ENCODE data around the gene NOTCH4. TPM values are rescaled to one million over a fixed set of nuclear protein-coding genes. Genes with fewer than 3 reads are reported as not detected.
"Not testable (repeated sequence)": the region's sequence is repeated elsewhere in the genome, so short reads cannot be mapped to it uniquely, and the experiment has no call there.

Gene NOTCH4
- polyA plus RNA-seq, 1 donor: 8.1 TPM

DNA sequence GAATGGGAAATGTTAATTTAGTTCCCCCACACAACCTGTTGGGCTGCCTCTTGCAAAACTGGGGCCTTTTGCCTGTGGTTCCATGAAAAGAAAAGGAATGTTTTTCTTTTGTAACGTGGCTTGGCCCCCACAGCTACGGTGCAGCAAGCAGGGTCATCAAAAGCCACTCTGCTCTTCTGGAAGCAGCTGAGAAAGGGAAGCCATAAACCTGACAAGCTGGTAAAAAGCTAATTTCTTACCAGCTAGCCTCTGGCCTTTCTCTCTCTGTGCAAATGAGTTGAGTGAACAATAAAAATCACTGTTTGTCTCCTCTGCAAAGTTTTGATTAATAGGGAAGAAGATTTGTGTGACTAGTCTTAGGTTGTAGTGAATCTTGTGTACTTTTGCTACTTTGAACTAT, 23.5 kb upstream of the NOTCH4 start:
- H3K4me3 ChIP-seq (ENCODE audit: low read length): no peak overlapping the region
- no peaks in the 10 kb centered on the region for H3K36me3 ChIP-seq (ENCODE audit: control insufficient read depth, insufficient read depth, low read length)
- H3K27ac ChIP-seq (ENCODE audit: low read length): no peak overlapping the region
- H3K9me3 ChIP-seq (ENCODE audit: control insufficient read depth, low read depth, low read length): peaks cover 3% of the 10 kb centered on the region
- H3K27me3 ChIP-seq (ENCODE audit: control insufficient read depth, insufficient read depth, low read length): peaks cover 2% of the 10 kb centered on the region
- no CpG with 5 or more reads among the region's 2 CpGs for WGBS (ENCODE audit: insufficient coverage, low lambda C conversion rate)
- DNase-seq: no peak
- peaks cover 4% of the 10 kb centered on the region for H3K4me1 ChIP-seq (ENCODE audit: control insufficient read depth, insufficient read depth, low read length)

DNA sequence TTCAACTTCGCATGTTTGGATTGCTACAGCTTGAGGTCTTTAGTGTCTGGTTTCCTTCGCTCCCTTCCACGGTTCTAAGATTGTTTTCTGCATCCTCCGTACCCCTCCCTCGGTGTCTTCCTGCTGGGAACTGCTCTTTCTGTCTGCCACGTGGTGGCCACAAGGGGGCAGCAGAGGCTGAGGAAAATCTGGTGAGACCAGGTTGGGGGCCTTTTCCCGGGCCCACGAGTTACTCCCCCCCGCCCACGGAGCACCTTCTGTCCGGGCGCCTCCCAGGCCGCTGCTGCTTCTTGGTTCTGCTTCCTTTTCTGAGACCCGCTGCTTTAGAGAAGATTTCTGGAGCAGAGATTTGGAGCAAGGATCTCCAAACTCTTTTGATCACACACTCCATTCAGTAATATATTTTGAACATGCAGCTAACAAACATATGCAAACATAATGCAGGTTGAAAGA, 21.1 kb upstream of the NOTCH4 start:
- Histone ChIP-seq H3K4me3 (ENCODE audit: low read length) (no peak overlapping the region), H3K4me1 (ENCODE audit: control insufficient read depth, insufficient read depth, low read length) (peaks cover 4% of the 10 kb centered on the region), H3K36me3 (ENCODE audit: control insufficient read depth, insufficient read depth, low read length) (no peaks in the 10 kb centered on the region), H3K9me3 (ENCODE audit: control insufficient read depth, low read depth, low read length) (peaks cover 3% of the 10 kb centered on the region), H3K27me3 (ENCODE audit: control insufficient read depth, insufficient read depth, low read length) (no peaks in the 10 kb centered on the region), H3K27ac (ENCODE audit: low read length) (no peak overlapping the region)
- peak; percentile 63 to 65 for DNase-seq
- WGBS (ENCODE audit: insufficient coverage, low lambda C conversion rate): no CpG with 5 or more reads among the region's 14 CpGs

DNA sequence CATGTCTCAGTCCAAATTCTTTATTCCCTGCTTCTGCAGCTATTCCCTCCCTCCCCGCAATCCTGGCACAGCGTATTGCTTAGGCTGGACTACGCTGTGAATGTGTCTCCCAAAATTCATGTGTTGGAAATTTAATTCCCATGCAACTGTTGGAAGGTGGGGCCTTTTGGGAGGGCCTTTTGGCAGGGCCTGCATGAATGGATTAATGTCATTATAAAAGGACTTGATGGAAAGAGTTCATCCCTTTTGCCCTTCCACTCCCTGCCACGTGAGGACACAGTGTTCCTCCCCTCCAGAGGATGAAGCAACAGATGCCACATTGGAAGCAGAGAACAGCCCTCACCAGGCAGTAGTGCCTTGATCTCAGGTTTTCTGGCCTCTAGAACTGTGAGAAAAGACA, 20.4 kb upstream of the NOTCH4 start:
- DNase-seq: no peak
- no peaks in the 10 kb centered on the region for H3K36me3 ChIP-seq (ENCODE audit: control insufficient read depth, insufficient read depth, low read length)
- no peak overlapping the region for H3K27ac ChIP-seq (ENCODE audit: low read length)
- no peaks in the 10 kb centered on the region for H3K9me3 ChIP-seq (ENCODE audit: control insufficient read depth, low read depth, low read length)
- no peaks in the 10 kb centered on the region for H3K27me3 ChIP-seq (ENCODE audit: control insufficient read depth, insufficient read depth, low read length)
- WGBS (ENCODE audit: insufficient coverage, low lambda C conversion rate): no CpG with 5 or more reads among the region's 4 CpGs
- no peak overlapping the region for H3K4me3 ChIP-seq (ENCODE audit: low read length)
- H3K4me1 ChIP-seq (ENCODE audit: control insufficient read depth, insufficient read depth, low read length): peaks cover 4% of the 10 kb centered on the region

DNA sequence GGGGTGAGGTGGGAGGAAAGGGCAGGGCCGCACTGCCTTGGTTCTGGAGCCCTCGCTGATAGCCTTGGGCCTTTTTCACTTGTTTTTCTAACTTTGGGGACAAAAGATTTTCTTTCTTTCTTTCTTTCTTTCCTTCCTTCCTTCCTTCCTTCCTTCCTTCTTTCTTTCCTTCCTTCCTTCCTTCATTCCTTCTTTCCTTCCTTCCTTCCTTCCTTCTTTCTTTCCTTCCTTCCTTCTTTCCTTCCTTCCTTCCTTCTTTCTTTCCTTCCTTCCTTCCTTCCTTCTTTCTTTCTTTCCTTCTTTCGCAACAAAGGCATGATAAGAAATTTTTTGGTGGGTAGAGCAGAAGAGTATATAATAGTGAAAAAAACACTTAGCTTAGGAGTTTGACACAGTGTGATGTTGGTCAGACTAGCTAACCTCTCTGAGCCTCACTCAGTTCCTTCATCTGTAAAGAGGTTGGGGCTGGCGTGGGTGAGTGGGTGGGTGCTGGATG, 18.5 kb upstream of the NOTCH4 start:
- no CpG with 5 or more reads among the region's 4 CpGs for WGBS (ENCODE audit: insufficient coverage, low lambda C conversion rate)
- H3K36me3 ChIP-seq (ENCODE audit: control insufficient read depth, insufficient read depth, low read length); H3K4me1 ChIP-seq (ENCODE audit: control insufficient read depth, insufficient read depth, low read length); H3K4me3 ChIP-seq (ENCODE audit: low read length); H3K27me3 ChIP-seq (ENCODE audit: control insufficient read depth, insufficient read depth, low read length); DNase-seq; H3K9me3 ChIP-seq (ENCODE audit: control insufficient read depth, low read depth, low read length); H3K27ac ChIP-seq (ENCODE audit: low read length): not testable (repeated sequence)

DNA sequence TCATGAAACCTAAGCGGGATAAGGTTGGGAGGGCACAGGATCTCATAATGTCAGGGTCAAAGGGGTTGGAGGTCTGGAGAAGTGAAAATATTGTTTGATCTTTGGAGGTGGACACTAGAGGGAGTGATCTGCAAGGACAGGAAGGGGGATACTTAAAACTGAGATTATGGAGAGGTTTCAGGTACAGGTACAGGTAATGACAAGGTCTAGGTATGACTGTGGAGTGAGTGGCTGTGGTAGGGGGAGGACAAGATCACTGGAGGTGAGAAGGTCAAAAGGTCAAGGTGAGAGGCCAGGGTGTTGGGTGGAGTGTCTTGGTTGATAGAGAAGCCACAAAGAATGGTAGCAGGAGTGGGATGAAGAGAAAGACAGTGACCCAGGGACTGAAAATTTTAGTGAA, 16.8 kb upstream of the NOTCH4 start:
- no peak overlapping the region for H3K4me3 ChIP-seq (ENCODE audit: low read length)
- WGBS (ENCODE audit: insufficient coverage, low lambda C conversion rate): 80% methylated on average over 1 of the region's 1 CpG
- no peaks in the 10 kb centered on the region for H3K36me3 ChIP-seq (ENCODE audit: control insufficient read depth, insufficient read depth, low read length)
- H3K4me1 ChIP-seq (ENCODE audit: control insufficient read depth, insufficient read depth, low read length): peaks cover 4% of the 10 kb centered on the region
- no peak overlapping the region for H3K27ac ChIP-seq (ENCODE audit: low read length)
- H3K27me3 ChIP-seq (ENCODE audit: control insufficient read depth, insufficient read depth, low read length): no peaks in the 10 kb centered on the region
- no peaks in the 10 kb centered on the region for H3K9me3 ChIP-seq (ENCODE audit: control insufficient read depth, low read depth, low read length)
- no peak for DNase-seq

DNA sequence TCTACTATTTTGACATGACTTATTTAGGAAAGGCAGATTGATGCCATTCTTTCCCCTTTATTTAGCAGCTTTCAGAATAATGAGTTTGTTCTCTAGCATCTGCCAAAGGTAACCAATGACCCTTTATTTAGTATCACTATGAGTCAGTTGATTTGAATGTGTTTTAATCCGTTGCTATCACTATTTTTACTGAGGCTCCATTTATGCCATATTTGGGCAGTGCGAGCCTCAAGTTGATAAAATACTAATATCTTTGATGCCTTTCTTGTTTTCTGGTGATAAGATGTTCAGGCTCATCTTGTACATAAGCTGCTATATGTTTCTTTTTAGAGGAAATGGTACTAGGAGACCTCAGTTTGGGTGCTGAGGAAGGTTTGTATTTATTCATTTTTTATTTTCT, 15.6 kb upstream of the NOTCH4 start:
- H3K27me3 ChIP-seq (ENCODE audit: control insufficient read depth, insufficient read depth, low read length): no peaks in the 10 kb centered on the region
- WGBS (ENCODE audit: insufficient coverage, low lambda C conversion rate): 80% methylated on average over 1 of the region's 2 CpGs
- H3K27ac ChIP-seq (ENCODE audit: low read length): no peak overlapping the region
- H3K4me3 ChIP-seq (ENCODE audit: low read length): no peak overlapping the region
- DNase-seq: no peak
- H3K4me1 ChIP-seq (ENCODE audit: control insufficient read depth, insufficient read depth, low read length): no peaks in the 10 kb centered on the region
- H3K36me3 ChIP-seq (ENCODE audit: control insufficient read depth, insufficient read depth, low read length): no peaks in the 10 kb centered on the region
- H3K9me3 ChIP-seq (ENCODE audit: control insufficient read depth, low read depth, low read length): no peaks in the 10 kb centered on the region

DNA sequence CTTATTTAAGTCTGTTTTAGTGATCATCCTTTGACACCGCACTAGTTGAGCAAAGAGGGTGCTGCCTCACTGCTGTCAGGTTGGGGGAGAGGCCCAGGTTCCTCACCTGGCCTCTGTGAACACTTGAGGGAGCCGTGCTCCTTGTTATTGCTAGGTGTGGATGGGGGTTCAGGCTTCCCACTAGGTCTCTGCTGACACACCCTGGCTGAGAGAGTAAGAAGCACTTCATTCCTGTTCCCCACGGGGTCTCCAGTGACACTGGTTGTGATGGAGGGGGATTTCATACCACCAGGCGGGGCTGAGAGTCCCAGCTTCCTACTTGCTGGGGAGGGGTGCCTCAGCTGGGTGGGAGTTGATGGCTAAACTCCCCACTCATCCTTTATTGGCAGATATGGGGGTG, 11.1 kb upstream of the NOTCH4 start:
- H3K27me3 ChIP-seq (ENCODE audit: control insufficient read depth, insufficient read depth, low read length): no peaks in the 10 kb centered on the region
- WGBS (ENCODE audit: insufficient coverage, low lambda C conversion rate): no CpG with 5 or more reads among the region's 4 CpGs
- no peak overlapping the region for H3K27ac ChIP-seq (ENCODE audit: low read length)
- H3K36me3 ChIP-seq (ENCODE audit: control insufficient read depth, insufficient read depth, low read length): no peaks in the 10 kb centered on the region
- H3K4me3 ChIP-seq (ENCODE audit: low read length): no peak overlapping the region
- no peaks in the 10 kb centered on the region for H3K4me1 ChIP-seq (ENCODE audit: control insufficient read depth, insufficient read depth, low read length)
- H3K9me3 ChIP-seq (ENCODE audit: control insufficient read depth, low read depth, low read length): no peaks in the 10 kb centered on the region
- DNase-seq: peak in 1 of 2 donors; percentile 15

DNA sequence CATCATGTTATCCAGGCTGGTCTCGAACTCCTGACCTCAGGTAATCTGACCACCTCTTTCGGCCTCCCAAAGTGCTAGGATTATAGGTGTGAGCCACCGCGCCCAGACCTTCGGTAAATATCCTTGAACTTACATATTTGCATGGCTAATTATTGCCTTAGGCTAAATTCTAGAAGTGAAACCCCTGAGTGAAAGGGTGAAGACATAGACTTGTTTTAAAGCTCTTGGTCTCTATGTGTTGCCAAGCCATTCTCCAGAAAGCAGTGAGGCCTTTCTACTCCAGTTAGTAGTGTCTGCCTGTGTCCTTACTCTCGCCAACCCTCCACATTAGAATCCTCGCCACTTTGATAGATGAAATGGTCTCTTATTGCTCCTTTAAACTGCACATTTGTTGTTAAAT, 2.6 kb upstream of the NOTCH4 start:
- 72% methylated on average over 2 of the region's 7 CpGs for WGBS (ENCODE audit: insufficient coverage, low lambda C conversion rate)
- Histone ChIP-seq H3K36me3 (ENCODE audit: control insufficient read depth, insufficient read depth, low read length) (no peaks in the 10 kb centered on the region), H3K9me3 (ENCODE audit: control insufficient read depth, low read depth, low read length) (no peaks in the 10 kb centered on the region), H3K27me3 (ENCODE audit: control insufficient read depth, insufficient read depth, low read length) (peaks cover 7% of the 10 kb centered on the region), H3K27ac (ENCODE audit: low read length) (no peak overlapping the region), H3K4me3 (ENCODE audit: low read length) (no peak overlapping the region), H3K4me1 (ENCODE audit: control insufficient read depth, insufficient read depth, low read length) (no peaks in the 10 kb centered on the region)
- no peak for DNase-seq

DNA sequence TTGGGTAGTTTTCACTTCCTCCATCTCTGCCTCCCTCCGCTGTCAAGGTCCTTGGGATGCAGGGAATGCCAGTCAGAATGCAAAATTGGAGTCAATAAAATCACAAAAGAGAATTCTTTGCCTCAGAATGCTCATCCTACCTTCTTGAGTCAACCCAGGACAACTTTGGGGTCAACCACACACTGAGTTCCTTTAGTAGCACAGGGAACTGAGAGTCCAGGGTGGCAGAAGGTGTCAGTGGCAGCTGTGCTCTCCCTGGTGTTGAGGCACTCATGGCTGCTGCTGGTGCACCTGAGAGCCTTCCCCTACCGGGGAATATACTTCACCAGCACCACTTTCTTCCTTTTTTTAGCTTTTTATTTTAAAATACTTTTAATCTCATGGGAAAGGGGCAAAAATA, 829 bp upstream of the NOTCH4 start:
- Histone ChIP-seq H3K4me3 (ENCODE audit: low read length) (no peak overlapping the region), H3K27me3 (ENCODE audit: control insufficient read depth, insufficient read depth, low read length) (peaks cover 9% of the 10 kb centered on the region), H3K27ac (ENCODE audit: low read length) (no peak overlapping the region), H3K9me3 (ENCODE audit: control insufficient read depth, low read depth, low read length) (no peaks in the 10 kb centered on the region), H3K36me3 (ENCODE audit: control insufficient read depth, insufficient read depth, low read length) (no peaks in the 10 kb centered on the region), H3K4me1 (ENCODE audit: control insufficient read depth, insufficient read depth, low read length) (no peaks in the 10 kb centered on the region)
- WGBS (ENCODE audit: insufficient coverage, low lambda C conversion rate): no CpG with 5 or more reads among the region's 2 CpGs
- DNase-seq: no peak

DNA sequence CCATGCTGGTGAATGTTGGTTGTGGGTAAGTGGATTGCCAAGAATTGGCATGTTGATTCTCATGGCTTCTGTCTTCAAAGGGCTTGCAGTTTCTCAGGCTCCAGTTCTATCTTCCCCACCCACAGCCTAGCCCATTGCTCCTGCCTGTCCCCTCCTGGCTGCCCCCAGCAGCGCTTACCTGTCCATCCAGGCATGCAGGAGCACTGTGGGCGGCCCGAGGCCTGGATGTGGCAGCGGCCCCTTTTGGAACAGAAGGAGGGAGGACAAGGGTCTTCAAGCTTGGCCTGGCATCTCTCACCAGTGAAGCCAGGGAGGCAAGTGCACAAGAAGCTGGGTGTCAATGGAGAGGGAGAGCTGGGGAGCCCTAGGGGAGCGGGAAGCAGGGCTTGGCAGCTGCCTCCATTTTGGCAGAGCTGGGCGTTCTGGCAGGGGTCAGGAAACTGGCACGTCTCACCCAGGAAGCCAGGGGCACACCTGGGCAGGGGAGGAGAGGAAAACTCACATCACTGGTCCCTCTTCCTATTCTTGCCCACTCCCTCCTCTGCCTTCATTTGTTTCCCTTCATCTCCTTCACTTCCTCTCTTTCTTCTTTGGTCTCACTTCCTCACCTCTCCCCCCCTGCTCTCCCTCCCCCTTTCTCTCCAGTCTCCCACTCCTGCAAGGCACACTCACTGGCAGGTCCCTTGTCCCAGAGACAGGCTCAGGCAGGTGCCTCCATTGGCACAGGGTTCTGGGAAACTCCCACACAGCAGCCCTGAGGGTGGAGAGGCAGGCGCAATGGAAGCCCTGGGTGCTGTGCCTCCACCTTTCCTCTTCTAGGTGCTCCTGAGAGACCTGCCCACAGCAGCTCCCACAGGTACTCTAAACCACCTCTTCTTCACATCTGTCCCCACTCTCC, 1.3 kb downstream of the NOTCH4 start:
- no peak overlapping the region for H3K4me3 ChIP-seq (ENCODE audit: low read length)

DNA sequence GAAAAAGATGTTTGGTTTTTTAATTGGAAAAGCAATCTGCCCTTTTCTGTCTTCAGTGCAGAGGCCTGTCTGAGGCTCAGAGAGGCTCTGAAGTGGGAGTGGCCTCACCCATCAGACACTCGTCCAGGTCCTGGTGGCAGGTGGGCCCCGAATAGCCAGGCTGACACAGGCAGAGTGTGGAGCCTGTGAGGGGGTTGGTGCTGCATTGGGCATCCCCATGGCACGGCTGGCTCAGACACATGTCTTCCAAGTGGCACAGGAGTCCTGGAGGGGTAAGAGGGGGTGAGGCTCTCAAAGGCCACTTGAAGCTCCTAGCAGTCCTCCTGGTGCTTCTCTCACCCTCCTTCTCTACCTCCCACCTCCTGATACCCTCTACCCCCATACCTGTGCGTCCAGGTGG, 3.8 kb downstream of the NOTCH4 start:
- Histone ChIP-seq H3K36me3 (ENCODE audit: control insufficient read depth, insufficient read depth, low read length) (no peaks in the 10 kb centered on the region), H3K9me3 (ENCODE audit: control insufficient read depth, low read depth, low read length) (no peaks in the 10 kb centered on the region), H3K4me1 (ENCODE audit: control insufficient read depth, insufficient read depth, low read length) (no peaks in the 10 kb centered on the region), H3K27me3 (ENCODE audit: control insufficient read depth, insufficient read depth, low read length) (peaks cover 9% of the 10 kb centered on the region), H3K27ac (ENCODE audit: low read length) (no peak overlapping the region), H3K4me3 (ENCODE audit: low read length) (no peak overlapping the region)
- DNase-seq: no peak
- WGBS (ENCODE audit: insufficient coverage, low lambda C conversion rate): no CpG with 5 or more reads among the region's 4 CpGs

More for the DNA sequence above, 1.3 kb downstream of the NOTCH4 start:
- no peaks in the 10 kb centered on the region for H3K36me3 ChIP-seq (ENCODE audit: control insufficient read depth, insufficient read depth, low read length)
- H3K27me3 ChIP-seq (ENCODE audit: control insufficient read depth, insufficient read depth, low read length): peaks cover 9% of the 10 kb centered on the region
- no peaks in the 10 kb centered on the region for H3K4me1 ChIP-seq (ENCODE audit: control insufficient read depth, insufficient read depth, low read length)
- H3K27ac ChIP-seq (ENCODE audit: low read length): no peak overlapping the region
- no peak for DNase-seq
- H3K9me3 ChIP-seq (ENCODE audit: control insufficient read depth, low read depth, low read length): no peaks in the 10 kb centered on the region
- WGBS (ENCODE audit: insufficient coverage, low lambda C conversion rate): no CpG with 5 or more reads among the region's 8 CpGs

Data from large intestine (tissue), 3 donors.